Activated B cell treated with CpG ODN at 0.5 μM for 24 hours (primary cell): Measurements from ENCODE around the gene INHBB. TPM values are rescaled to one million over a fixed set of nuclear protein-coding genes. Genes with fewer than 3 reads are reported as not detected.
"Not testable (repeated sequence)": the region's sequence is repeated elsewhere in the genome, so short reads cannot be mapped to it uniquely, and the experiment has no call there.

Experiments
- ATAC-seq: fragments of 200-7000 bp; cut with Tn5 transposase; one replicate; pipeline ENCODE4 v1.10.0; 2021; ENCODE audit warnings: low read depth, mild to moderate bottlenecking, moderate library complexity
- CTCF ChIA-PET: fragments of 350-600 bp; sonication (Branson Sonifier 250); formaldehyde crosslinking; loops from one replicate; lab custom pipeline; 2021; ENCODE audit warnings: antibody characterized with exemption; lab: Charles Lee
- POLR2A ChIA-PET: fragments of 350-600 bp; sonication (Branson Sonifier 250); formaldehyde crosslinking; loops from one replicate; lab custom pipeline; 2021; ENCODE audit warnings: antibody characterized with exemption; lab: Charles Lee
- DNase-seq: peaks from one replicate; pipeline ENCODE4 v3.0.0; 2022
- H3K27ac Mint-ChIP-seq: one replicate; pipeline ENCODE4 v1.8.0; 2020; ENCODE audit warnings: mixed read lengths
- H3K27me3 Mint-ChIP-seq: one replicate; pipeline ENCODE4 v1.8.0; 2021; ENCODE audit warnings: mixed read lengths
- H3K36me3 Mint-ChIP-seq: one replicate; pipeline ENCODE4 v1.8.0; 2021; ENCODE audit warnings: low read depth, mixed read lengths
- H3K4me1 Mint-ChIP-seq: one replicate; pipeline ENCODE4 v1.8.0; 2021; ENCODE audit warnings: mixed read lengths
- H3K4me3 Mint-ChIP-seq: one replicate; pipeline ENCODE4 v1.8.0; 2020; ENCODE audit warnings: mild to moderate bottlenecking, mixed read lengths
- H3K9me3 Mint-ChIP-seq: one replicate; pipeline ENCODE4 v1.8.0; 2020; ENCODE audit warnings: mixed read lengths
- CTCF ChIP-seq: fragments of 200-600 bp; IDR thresholded peaks from one replicate; pipeline ENCODE4 v1.8.0; 2022; ENCODE audit warnings: antibody characterized with exemption, mild to moderate bottlenecking
- intact Hi-C: fragments of 100-400 bp; cut with micrococcal nuclease; formaldehyde crosslinking; loops from one replicate; pipeline ENCODE4 v1.15.1; 2024
- total RNA-seq: library from RNA; stranded (reverse); gene quantifications from 2 replicates; pipeline ENCODE4 v1.2.3, GENCODE V29; 2022

INHBB gene
- total RNA-seq, 1 donor from 2014 or later: not detected

GRCh38 chr2:120319123-120319522, 26.8 kb upstream of the INHBB start:
- H3K27ac Mint-ChIP-seq: no peak overlapping the region
- TF ChIP-seq CTCF: no peak

DNA sequence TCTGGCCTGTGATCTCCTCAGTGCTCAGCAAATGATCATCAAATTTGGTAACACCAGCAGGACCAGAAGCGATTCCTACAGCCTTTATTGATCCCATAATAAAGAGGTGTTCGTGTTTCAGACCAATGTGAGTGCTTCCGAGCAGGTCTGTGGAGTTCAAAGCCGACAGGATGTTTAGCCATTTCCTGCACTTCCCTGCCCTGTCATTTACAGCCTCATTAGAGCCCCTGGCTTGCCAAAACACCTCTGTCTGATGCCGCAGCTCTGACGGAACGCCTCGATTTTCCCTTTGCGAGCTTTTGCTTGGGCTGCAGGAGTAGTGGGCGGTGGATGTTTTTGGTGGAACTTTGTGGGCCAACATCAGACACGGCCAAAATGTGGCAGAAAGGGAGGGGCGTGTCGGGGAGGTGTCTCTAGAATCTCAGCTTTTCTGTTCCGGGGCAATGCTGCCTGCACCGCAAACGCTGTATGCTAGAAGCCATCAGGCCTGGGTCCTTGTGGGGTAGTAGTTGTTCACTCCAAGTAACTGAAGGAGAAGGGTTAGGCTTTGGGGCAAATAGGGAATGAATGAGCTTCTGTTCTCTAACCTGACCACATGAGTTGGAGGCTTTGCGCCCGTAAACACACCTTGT, 26.1 kb upstream of the INHBB start:
- no peaks in the 10 kb centered on the region for H3K36me3 Mint-ChIP-seq
- H3K9me3 Mint-ChIP-seq: no peaks in the 10 kb centered on the region
- intact Hi-C loops: no loop called here
- no peak overlapping the region for H3K27ac Mint-ChIP-seq
- ATAC-seq (no peak), DNase-seq (no peak)
- CTCF ChIA-PET: no interaction called here
- POLR2A ChIA-PET: no interaction called here
- no peak for TF ChIP-seq CTCF
- no peak overlapping the region for H3K4me3 Mint-ChIP-seq
- H3K4me1 Mint-ChIP-seq: no peaks in the 10 kb centered on the region
- H3K27me3 Mint-ChIP-seq: peaks cover 7% of the 10 kb centered on the region

More at GRCh38 chr2:120319123-120319522, 26.8 kb upstream of the INHBB start:
- H3K36me3 Mint-ChIP-seq: no peaks in the 10 kb centered on the region
- DNase-seq (no peak), ATAC-seq (no peak)
- intact Hi-C loops: no loop called here
- ChIA-PET CTCF (no interaction called here), POLR2A (no interaction called here)
- H3K27me3 Mint-ChIP-seq: peaks cover 12% of the 10 kb centered on the region
- H3K4me3 Mint-ChIP-seq: no peak overlapping the region
- no peaks in the 10 kb centered on the region for H3K9me3 Mint-ChIP-seq
- no peaks in the 10 kb centered on the region for H3K4me1 Mint-ChIP-seq

DNA sequence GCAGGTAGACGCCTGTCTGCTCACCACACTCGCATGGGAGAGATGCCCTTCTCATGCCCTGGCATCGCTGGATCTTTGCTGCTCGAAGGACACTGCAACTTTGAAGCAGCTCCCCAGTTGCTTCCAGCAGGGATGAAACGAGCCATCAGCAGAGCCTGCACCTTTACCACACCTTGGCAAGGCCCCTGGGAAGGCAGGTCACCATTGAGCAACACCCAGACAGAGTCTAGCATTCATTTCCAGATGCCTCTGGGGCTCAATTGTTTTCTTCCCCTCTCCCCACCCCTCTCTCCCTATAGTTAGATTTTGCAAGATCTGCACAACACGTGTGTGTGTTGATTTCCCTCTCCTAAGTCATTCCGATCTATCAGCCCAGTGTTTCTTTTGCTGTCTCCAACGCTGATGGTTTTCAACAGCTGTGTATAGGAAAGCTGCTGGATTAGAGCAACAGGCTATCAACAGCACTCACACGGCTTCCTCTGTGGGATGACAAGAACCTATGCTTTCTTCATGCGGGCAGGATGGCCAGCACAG, 25.6 kb upstream of the INHBB start:
- no peak for DNase-seq
- Mint-ChIP-seq H3K9me3 (no peaks in the 10 kb centered on the region), H3K27ac (no peak overlapping the region), H3K36me3 (no peaks in the 10 kb centered on the region), H3K27me3 (peaks cover 7% of the 10 kb centered on the region), H3K4me3 (no peak overlapping the region), H3K4me1 (no peaks in the 10 kb centered on the region)
- intact Hi-C loops: no loop called here
- ChIA-PET POLR2A (no interaction called here), CTCF (no interaction called here)
- no peak for ATAC-seq
- no peak for TF ChIP-seq CTCF

DNA sequence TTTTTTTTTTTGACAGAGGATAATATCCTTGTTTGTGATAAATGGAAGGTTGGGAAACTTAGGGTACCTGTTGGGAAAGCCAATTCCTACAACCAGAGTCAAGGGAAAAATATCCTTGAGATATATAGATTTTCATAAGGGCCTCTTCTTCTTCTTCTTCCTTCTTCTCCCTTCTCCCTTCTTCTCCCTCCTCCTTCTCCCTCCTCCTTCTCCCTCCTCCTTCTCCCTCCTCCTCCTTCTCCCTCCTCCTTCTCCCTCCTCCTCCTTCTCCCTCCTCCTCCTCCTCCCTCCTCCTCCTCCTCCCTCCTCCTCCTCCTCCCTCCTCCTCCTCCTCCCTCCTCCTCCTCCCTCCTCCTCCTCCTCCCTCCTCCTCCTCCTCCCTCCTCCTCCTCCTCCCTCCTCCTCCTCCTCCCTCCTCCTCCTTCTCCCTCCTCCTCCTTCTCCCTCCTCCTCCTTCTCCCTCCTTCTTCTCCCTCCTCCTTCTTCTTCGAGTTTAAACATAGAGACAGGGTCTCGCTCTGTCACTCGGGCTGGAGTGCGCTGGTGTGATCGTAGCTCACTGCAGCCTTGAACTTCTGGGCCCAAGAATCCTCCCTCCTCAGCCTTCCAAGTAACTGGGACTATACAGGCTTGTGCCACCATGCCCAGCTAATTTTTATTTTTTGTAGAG, 24.9 kb upstream of the INHBB start:
- H3K9me3 Mint-ChIP-seq, H3K36me3 Mint-ChIP-seq, H3K4me1 Mint-ChIP-seq, H3K4me3 Mint-ChIP-seq, CTCF ChIA-PET, POLR2A ChIA-PET, intact Hi-C loops, DNase-seq, ATAC-seq, H3K27ac Mint-ChIP-seq: not testable (repeated sequence)
- peaks cover 10% of the 10 kb centered on the region for H3K27me3 Mint-ChIP-seq

GRCh38 chr2:120321721-120322284, 24.1 kb upstream of the INHBB start:
- Mint-ChIP-seq H3K27me3 (peaks cover 12% of the 10 kb centered on the region), H3K4me1 (no peaks in the 10 kb centered on the region), H3K9me3 (no peaks in the 10 kb centered on the region), H3K4me3 (no peak overlapping the region), H3K36me3 (no peaks in the 10 kb centered on the region), H3K27ac (no peak overlapping the region)
- POLR2A ChIA-PET: no interaction called here
- no peak for ATAC-seq
- DNase-seq: no peak
- CTCF ChIA-PET: no interaction called here
- intact Hi-C loops: no loop called here
- no peak for TF ChIP-seq CTCF
